HEK293 (cell line): ENCODE measurements around the gene GCH1.

Experiments used
- CTCF ChIP-seq: fragments of 450-650 bp; formaldehyde crosslinking; IDR thresholded peaks from 2 replicates; pipeline ENCODE4 v1.5.1; 2016; ENCODE audit warnings: missing biosample characterization, missing genetic modification characterization
- KLF16 ChIP-seq: fragments of 450-650 bp; formaldehyde crosslinking; IDR thresholded peaks from 2 replicates; pipeline ENCODE4 v1.5.1; 2017; ENCODE audit warnings: missing biosample characterization, missing genetic modification characterization
- TCF7L2 ChIP-seq: IDR thresholded peaks from 2 replicates; pipeline ENCODE4 v1.6.1; 2011; ENCODE audit warnings: low read depth, mild to moderate bottlenecking, inconsistent platforms, low read length, moderate library complexity, borderline replicate concordance
- YY1 ChIP-seq: fragments of 450-650 bp; formaldehyde crosslinking; IDR thresholded peaks from 2 replicates; pipeline ENCODE4 v1.5.1; 2018; ENCODE audit warnings: missing biosample characterization, missing genetic modification characterization
- ZNF24 ChIP-seq: fragments of 450-650 bp; formaldehyde crosslinking; IDR thresholded peaks from 2 replicates; pipeline ENCODE4 v1.5.1; 2016; ENCODE audit warnings: missing biosample characterization, missing genetic modification characterization
- TF ChIP-seq, protein P1 (sequence below): fragments of 450-650 bp; formaldehyde crosslinking; IDR thresholded peaks from 2 replicates; pipeline ENCODE4 v1.5.1; 2016; ENCODE audit warnings: missing biosample characterization, missing genetic modification characterization

DNA sequence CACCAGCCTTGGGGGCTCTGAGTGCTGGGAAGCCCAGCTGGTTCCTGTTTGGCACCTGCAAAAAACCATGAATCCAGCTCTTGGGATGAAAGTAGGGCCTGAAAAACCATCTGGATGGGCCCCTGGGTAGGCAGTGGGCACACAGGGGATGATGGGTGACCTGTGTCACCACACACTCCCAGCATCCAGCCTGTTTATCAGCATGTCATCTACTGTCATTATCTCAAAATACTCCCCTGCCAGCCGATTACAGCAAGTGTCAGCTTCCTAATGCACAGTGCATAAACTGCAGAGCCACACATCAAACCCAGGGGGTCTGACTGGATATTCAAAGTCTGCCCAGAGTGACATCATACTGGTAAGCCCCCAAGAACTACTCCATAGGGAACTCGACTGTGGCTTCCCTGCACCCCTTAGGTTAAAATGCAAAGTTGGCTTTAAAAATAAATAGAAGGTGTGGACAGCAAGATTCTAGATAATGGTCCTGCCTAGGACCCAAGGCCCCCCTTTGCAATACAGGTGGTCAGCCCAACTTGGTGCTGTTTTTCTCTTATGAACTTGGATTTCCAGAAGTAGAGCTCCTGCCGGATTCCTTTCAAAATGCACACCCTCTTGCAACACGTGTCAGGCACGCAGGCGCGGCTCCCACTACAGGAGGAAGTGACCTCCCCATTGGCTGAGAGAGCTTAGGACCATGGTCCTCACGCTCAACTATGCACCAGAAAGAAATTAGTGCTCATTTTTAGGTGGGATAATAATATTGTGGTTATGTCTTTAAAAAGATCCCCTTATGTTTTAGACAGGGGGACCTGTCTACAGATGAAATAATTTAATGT, 94.1 kb downstream of the GCH1 start:
- TF ChIP-seq CTCF (tag by site-specific recombination) (no peak), ZNF24 (tag by site-specific recombination) (no peak), TCF7L2 (no peak), YY1 (tag by site-specific recombination) (no peak), KLF16 (no peak)
- TF ChIP-seq, protein P1, sequence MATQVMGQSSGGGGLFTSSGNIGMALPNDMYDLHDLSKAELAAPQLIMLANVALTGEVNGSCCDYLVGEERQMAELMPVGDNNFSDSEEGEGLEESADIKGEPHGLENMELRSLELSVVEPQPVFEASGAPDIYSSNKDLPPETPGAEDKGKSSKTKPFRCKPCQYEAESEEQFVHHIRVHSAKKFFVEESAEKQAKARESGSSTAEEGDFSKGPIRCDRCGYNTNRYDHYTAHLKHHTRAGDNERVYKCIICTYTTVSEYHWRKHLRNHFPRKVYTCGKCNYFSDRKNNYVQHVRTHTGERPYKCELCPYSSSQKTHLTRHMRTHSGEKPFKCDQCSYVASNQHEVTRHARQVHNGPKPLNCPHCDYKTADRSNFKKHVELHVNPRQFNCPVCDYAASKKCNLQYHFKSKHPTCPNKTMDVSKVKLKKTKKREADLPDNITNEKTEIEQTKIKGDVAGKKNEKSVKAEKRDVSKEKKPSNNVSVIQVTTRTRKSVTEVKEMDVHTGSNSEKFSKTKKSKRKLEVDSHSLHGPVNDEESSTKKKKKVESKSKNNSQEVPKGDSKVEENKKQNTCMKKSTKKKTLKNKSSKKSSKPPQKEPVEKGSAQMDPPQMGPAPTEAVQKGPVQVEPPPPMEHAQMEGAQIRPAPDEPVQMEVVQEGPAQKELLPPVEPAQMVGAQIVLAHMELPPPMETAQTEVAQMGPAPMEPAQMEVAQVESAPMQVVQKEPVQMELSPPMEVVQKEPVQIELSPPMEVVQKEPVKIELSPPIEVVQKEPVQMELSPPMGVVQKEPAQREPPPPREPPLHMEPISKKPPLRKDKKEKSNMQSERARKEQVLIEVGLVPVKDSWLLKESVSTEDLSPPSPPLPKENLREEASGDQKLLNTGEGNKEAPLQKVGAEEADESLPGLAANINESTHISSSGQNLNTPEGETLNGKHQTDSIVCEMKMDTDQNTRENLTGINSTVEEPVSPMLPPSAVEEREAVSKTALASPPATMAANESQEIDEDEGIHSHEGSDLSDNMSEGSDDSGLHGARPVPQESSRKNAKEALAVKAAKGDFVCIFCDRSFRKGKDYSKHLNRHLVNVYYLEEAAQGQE, result no peak
